ENCODE measurements around the gene FAM241A. TPM values are rescaled to one million over a fixed set of nuclear protein-coding genes. Genes with fewer than 3 reads are reported as not detected.
"Not testable (repeated sequence)": the region's sequence is repeated elsewhere in the genome, so short reads cannot be mapped to it uniquely, and the experiment has no call there.

The FAM241A gene
- total RNA-seq, 2 donors from 2014 or later = 4.2 to 5.0 TPM

DNA sequence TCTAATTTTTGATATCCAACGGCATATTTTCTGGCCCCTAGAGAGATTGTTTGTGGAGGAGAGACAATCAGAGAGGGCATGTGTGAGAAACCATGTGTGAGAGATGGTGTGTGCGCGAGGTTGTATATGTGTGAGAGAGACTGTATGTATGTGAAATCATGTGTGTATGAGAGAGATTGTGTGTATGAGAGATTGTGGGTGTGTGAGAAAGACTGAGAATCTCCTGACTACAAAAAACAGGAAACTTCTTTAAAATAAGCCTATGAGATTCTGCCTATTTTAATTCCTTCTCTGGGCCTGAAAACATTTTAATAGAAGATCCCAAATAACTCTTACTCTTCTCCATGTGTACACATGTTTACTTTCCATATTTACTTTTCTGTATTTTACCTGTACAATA is 1.5 kb upstream of the FAM241A start:
- Mint-ChIP-seq H3K4me3 (no peak overlapping the region), H3K36me3 (ENCODE audit: insufficient read depth in 2 of 2) (peaks cover 1 to 3% of the 10 kb centered on the region in 2 donors), H3K9me3 (no peaks in the 10 kb centered on the region), H3K27me3 (ENCODE audit: low read depth) (no peaks in the 10 kb centered on the region), H3K27ac (no peak overlapping the region), H3K4me1 (ENCODE audit: low read depth) (peaks cover 48% of the 10 kb centered on the region)
- ATAC-seq (replicated peaks in 1 of 2) (no peak), DNase-seq (no peak)

DNA sequence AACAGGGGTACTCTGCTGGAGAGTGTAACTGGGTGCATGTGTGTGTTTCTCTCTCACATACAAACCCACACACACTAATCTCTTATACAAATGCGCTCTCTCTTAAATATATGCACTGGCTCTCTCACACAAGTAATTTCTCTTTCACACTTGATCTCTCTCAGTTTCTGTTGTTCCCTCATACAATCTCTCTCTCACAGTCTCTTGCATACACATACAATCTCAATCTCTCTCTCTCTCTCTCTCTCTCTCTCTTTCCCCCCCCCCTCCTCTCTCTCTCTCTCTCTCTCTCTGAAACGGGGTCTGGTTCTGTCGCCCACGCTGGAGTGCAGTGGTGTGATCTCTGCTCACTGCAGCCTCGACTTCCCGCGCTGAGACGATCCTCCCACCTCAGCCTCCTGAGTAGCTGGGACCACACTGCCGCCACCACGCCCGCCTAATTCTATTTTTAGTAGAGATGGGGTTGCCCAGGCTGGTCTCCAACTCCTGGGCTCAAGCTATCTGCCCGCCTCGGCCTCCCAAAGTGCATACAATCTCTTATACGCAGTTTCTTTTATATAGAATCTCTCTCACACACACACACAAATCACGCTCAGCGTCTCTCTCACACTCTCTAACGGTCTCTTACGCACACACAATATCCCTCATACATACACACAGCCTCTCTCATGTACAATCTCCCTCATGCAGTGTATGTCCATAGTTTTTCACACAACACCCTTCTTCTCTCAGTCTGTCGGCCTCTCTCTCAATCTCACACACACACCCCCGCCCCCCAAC is 518 bp upstream of the FAM241A start:
- peak overlapping the region; percentile 3 for H3K27ac Mint-ChIP-seq
- no peak for DNase-seq

GRCh38 chr4:112145790-112146501 is 692 bp downstream of the FAM241A start:
- ATAC-seq (replicated peaks in 1 of 2) = peak; percentile 66 to 71
- H3K36me3 Mint-ChIP-seq (ENCODE audit: insufficient read depth in 2 of 2) = peaks cover 1 to 3% of the 10 kb centered on the region in 2 donors

More for the DNA sequence above, 518 bp upstream of the FAM241A start:
- H3K27me3 Mint-ChIP-seq (ENCODE audit: low read depth) = no peaks in the 10 kb centered on the region
- peaks cover 1 to 3% of the 10 kb centered on the region in 2 donors for H3K36me3 Mint-ChIP-seq (ENCODE audit: insufficient read depth in 2 of 2)
- H3K4me1 Mint-ChIP-seq (ENCODE audit: low read depth) = peaks cover 49% of the 10 kb centered on the region
- ATAC-seq (replicated peaks in 1 of 2) = no peak
- H3K4me3 Mint-ChIP-seq = peak overlapping the region; percentile 52 to 67
- no peaks in the 10 kb centered on the region for H3K9me3 Mint-ChIP-seq

GRCh38 chr4:112146502-112146813 is 1.2 kb downstream of the FAM241A start:
- Mint-ChIP-seq H3K27ac (peak overlapping the region; percentile 87), H3K4me3 (peak overlapping the region; percentile 85 to 92), H3K27me3 (ENCODE audit: low read depth) (no peaks in the 10 kb centered on the region), H3K9me3 (no peaks in the 10 kb centered on the region), H3K36me3 (ENCODE audit: insufficient read depth in 2 of 2) (peaks cover 3 to 4% of the 10 kb centered on the region in 2 donors), H3K4me1 (ENCODE audit: low read depth) (peaks cover 64% of the 10 kb centered on the region)
- DNase-seq (no peak), ATAC-seq (replicated peaks in 1 of 2) (no peak)

More at GRCh38 chr4:112145790-112146501, 692 bp downstream of the FAM241A start:
- H3K9me3 Mint-ChIP-seq = no peaks in the 10 kb centered on the region
- peak; percentile 75 to 83 for DNase-seq
- peak overlapping the region; percentile 85 to 92 for H3K4me3 Mint-ChIP-seq
- H3K27me3 Mint-ChIP-seq (ENCODE audit: low read depth) = no peaks in the 10 kb centered on the region
- H3K27ac Mint-ChIP-seq = peak overlapping the region; percentile 74
- peaks cover 59% of the 10 kb centered on the region for H3K4me1 Mint-ChIP-seq (ENCODE audit: low read depth)

- Mint-ChIP-seq H3K27me3 (ENCODE audit: low read depth) (no peaks in the 10 kb centered on the region), H3K9me3 (no peaks in the 10 kb centered on the region), H3K4me1 (ENCODE audit: low read depth) (peaks cover 76% of the 10 kb centered on the region), H3K4me3 (peak overlapping the region; percentile 85 to 92), H3K27ac (peak overlapping the region; percentile 86), H3K36me3 (ENCODE audit: insufficient read depth in 2 of 2) (peaks cover 3 to 4% of the 10 kb centered on the region in 2 donors)
- ATAC-seq (replicated peaks in 1 of 2) = no peak
- no peak for DNase-seq
Measured at GRCh38 chr4:112147697-112148096, 2.4 kb downstream of the FAM241A start.

DNA sequence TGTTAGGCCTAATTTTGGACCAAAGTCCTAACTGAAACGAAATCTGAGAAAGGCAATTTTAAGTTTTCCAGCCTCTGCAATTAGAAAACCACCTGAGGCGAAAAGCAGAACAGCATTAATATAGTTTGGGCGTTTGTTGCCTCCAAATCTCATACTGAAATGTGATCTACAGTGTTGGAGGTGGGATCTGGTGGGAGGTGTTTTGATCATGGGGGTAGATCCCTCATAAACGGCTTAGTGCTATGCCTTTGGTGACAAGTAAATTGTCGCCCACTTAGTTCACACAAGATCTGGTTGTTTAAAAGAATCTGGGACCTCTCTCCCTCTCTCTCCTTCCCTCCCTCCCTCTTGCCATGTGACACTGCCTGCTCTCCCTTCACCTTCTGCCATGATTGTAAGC is 5.7 kb downstream of the FAM241A start:
- H3K4me3 Mint-ChIP-seq = peak overlapping the region in 1 of 2 donors; percentile 29
- H3K4me1 Mint-ChIP-seq (ENCODE audit: low read depth) = peaks cover 78% of the 10 kb centered on the region
- DNase-seq (no peak), ATAC-seq (replicated peaks in 1 of 2) (no peak)
- peaks cover 3 to 4% of the 10 kb centered on the region in 2 donors for H3K36me3 Mint-ChIP-seq (ENCODE audit: insufficient read depth in 2 of 2)
- H3K9me3 Mint-ChIP-seq = no peaks in the 10 kb centered on the region
- no peaks in the 10 kb centered on the region for H3K27me3 Mint-ChIP-seq (ENCODE audit: low read depth)
- H3K27ac Mint-ChIP-seq = no peak overlapping the region

- H3K9me3 Mint-ChIP-seq = no peaks in the 10 kb centered on the region
- no peaks in the 10 kb centered on the region for H3K27me3 Mint-ChIP-seq (ENCODE audit: low read depth)
- DNase-seq = no peak
- H3K27ac Mint-ChIP-seq = no peak overlapping the region
- H3K4me1 Mint-ChIP-seq (ENCODE audit: low read depth) = peaks cover 72% of the 10 kb centered on the region
- peak in 1 of 2 donors; percentile 32 for ATAC-seq (replicated peaks in 1 of 2)
- peak overlapping the region; percentile 74 to 82 for H3K4me3 Mint-ChIP-seq
- peaks cover 0 to 8% of the 10 kb centered on the region in 2 donors for H3K36me3 Mint-ChIP-seq (ENCODE audit: insufficient read depth in 2 of 2)
Measured at GRCh38 chr4:112152521-112152920, 7.3 kb downstream of the FAM241A start.

GRCh38 chr4:112153211-112153791 is 8.0 kb downstream of the FAM241A start:
- Mint-ChIP-seq H3K27ac (peak overlapping the region; percentile 88), H3K4me3 (peak overlapping the region; percentile 74 to 82), H3K9me3 (no peaks in the 10 kb centered on the region), H3K27me3 (ENCODE audit: low read depth) (no peaks in the 10 kb centered on the region), H3K36me3 (ENCODE audit: insufficient read depth in 2 of 2) (peaks cover under 1 to 8% of the 10 kb centered on the region in 2 donors), H3K4me1 (ENCODE audit: low read depth) (peaks cover 64% of the 10 kb centered on the region)
- ATAC-seq (replicated peaks in 1 of 2) = no peak
- DNase-seq = no peak

DNA sequence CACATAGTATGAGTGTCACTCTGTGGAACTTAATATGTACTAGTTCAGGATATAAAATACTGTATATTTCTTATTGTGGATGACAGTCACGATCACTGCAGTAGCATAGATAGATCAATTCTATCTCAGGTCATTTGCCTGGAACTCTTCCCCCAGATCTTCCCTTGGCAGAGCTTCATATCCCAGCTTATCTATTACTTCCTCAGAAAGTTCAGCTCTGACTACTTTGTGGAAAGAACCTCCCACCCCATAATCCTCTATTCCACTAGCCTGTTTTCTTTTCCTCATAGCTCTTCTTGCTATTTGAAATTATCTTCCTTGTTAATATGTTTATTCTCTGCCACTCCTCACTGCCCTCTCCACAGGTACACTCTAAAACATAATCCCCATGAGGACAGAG is 10.9 kb downstream of the FAM241A start:
- peaks cover 47% of the 10 kb centered on the region for H3K4me1 Mint-ChIP-seq (ENCODE audit: low read depth)
- H3K36me3 Mint-ChIP-seq (ENCODE audit: insufficient read depth in 2 of 2) = peaks cover 9 to 28% of the 10 kb centered on the region in 2 donors
- ATAC-seq (replicated peaks in 1 of 2) (no peak), DNase-seq (no peak)
- H3K4me3 Mint-ChIP-seq = peak overlapping the region in 1 of 2 donors; percentile 7
- no peaks in the 10 kb centered on the region for H3K27me3 Mint-ChIP-seq (ENCODE audit: low read depth)
- H3K9me3 Mint-ChIP-seq = peaks cover 6 to 8% of the 10 kb centered on the region in 2 donors
- H3K27ac Mint-ChIP-seq = peak overlapping the region; percentile 5

DNA sequence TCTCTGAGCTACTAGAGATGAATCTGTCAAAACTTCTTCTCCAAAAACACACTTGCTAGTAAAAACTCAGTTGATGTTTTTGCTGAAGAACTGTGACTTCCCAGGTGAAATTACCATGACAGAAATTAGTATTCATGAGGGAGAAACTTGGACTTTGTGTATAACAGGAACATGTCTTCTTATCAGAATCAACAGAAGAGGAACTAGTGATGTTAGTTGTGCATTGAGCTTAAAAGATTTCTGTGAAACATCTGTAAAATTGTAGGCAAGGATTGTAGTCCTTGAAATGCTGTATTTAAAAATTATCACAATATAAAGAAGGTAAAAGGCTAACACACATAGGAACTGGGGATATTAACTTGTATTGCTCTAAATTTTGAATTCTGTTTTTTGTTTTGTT is 11.3 kb downstream of the FAM241A start:
- Mint-ChIP-seq H3K27ac (peak overlapping the region; percentile 5), H3K36me3 (ENCODE audit: insufficient read depth in 2 of 2) (peaks cover 12 to 30% of the 10 kb centered on the region in 2 donors), H3K4me3 (peak overlapping the region in 1 of 2 donors; percentile 7), H3K27me3 (ENCODE audit: low read depth) (no peaks in the 10 kb centered on the region), H3K4me1 (ENCODE audit: low read depth) (peaks cover 43% of the 10 kb centered on the region), H3K9me3 (peaks cover 8% of the 10 kb centered on the region in 2 donors)
- DNase-seq = no peak
- ATAC-seq (replicated peaks in 1 of 2) = no peak

DNA sequence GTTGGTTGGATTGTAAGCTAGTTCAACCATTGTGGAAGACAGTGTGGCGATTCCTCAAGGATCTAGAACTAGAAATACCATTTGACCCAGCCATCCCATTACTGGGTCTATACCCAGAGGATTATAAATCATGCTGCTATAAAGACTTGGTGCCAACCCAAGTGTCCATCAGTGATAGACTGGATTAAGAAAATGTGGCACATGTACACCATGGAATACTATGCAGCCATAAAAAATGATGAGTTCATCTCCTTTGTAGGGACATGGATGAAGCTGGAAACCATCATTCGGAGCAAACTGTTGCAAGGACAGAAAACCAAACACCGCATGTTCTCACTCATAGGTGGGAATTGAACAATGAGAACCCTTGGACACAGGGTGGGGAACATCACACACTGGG is 18.5 kb downstream of the FAM241A start:
- not testable (repeated sequence) for H3K27ac Mint-ChIP-seq; ATAC-seq (replicated peaks in 1 of 2); DNase-seq; H3K9me3 Mint-ChIP-seq; H3K4me1 Mint-ChIP-seq (ENCODE audit: low read depth); H3K4me3 Mint-ChIP-seq; H3K27me3 Mint-ChIP-seq (ENCODE audit: low read depth)
- H3K36me3 Mint-ChIP-seq (ENCODE audit: insufficient read depth in 2 of 2) = peaks cover 10 to 35% of the 10 kb centered on the region in 2 donors

DNA sequence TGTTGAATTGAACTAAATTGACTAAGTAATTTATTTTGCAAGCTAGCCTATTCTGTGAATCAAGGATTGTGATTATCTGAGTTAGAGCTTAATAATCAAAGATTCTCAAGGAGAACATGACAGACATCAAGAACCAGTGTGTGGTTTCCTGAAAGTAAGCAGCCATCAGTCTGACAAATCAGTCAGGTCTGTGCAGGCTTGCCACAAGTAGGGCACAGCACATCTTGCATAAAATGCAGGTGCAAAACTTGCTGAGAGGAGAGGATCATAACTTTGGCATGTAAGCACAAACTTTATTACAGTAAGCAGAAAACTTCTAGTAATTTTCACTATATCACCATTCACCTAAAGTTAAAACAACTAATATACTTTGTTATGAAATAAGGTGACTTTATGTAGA is 22.5 kb downstream of the FAM241A start:
- peak; percentile 66 to 75 for ATAC-seq (replicated peaks in 1 of 2)
- Mint-ChIP-seq H3K27me3 (ENCODE audit: low read depth) (no peaks in the 10 kb centered on the region), H3K9me3 (no peaks in the 10 kb centered on the region), H3K36me3 (ENCODE audit: insufficient read depth in 2 of 2) (peaks cover 0 to 5% of the 10 kb centered on the region in 2 donors), H3K4me3 (no peak overlapping the region), H3K27ac (no peak overlapping the region), H3K4me1 (ENCODE audit: low read depth) (peaks cover 40% of the 10 kb centered on the region)
- DNase-seq = no peak
